NK-92 (cell line): ENCODE data around the gene MRPS34.

ENCODE experiments used
- DNase-seq: peaks from one replicate; lab custom pipeline; 2025; ENCODE audit not compliant: unreplicated experiment; lab: John Stamatoyannopoulos, UW

MRPS34 gene

DNA sequence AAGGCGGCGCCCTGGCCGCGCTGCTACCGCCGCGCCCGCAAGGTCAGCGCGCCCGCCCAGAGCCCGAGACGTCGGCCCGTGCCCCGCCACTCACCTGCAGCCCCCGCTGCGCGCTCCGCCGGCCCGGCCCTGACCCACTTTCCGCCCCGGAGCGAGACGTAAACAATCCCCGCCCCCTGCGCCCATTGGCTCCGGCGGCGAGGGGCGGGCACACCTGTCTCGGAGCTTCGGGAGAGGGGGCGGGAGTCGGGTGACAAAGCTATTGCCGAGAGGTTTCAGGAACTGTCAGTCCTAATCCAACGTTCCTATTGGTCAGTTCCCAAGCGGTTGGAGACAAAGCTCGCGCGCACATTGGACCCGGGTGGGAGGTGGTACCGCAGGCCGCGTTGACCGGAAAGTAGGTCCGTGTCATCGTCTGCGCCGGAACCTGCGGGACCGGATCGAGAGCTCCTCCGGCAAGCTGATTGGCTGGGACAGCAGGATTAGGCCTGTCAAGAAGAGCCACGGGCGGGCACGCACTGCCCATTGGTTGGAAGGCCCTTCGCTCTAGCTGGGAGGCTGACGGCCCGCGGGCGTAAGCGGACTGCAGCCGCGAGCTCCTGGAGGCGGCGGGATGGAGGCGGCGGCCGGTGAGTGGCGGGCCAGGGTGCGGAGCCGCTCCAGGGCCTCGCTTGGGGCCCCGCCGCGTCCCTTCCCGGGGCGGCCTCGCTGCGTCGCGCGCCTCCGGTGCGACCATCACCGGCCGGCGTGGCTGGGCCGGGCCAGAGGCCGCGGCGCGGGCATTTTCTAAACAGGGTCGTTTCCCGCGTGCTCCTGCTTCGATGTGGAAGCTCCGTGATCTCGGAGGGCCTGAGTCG is 9.7 kb upstream of the MRPS34 start, which contains the start of the genes NUBP2 and SPSB3:
Gene NUBP2, plus strand, starts transcription at position 553 of the 857 bp plus-strand sequence. Its CDS starts 61 bp downstream, at position 614.
Gene SPSB3, minus strand, starts transcription at position 164 of the 857 bp plus-strand sequence. CDS start 1,088 bp downstream, outside the sequence.
- peak; percentile 85 for DNase-seq

DNA sequence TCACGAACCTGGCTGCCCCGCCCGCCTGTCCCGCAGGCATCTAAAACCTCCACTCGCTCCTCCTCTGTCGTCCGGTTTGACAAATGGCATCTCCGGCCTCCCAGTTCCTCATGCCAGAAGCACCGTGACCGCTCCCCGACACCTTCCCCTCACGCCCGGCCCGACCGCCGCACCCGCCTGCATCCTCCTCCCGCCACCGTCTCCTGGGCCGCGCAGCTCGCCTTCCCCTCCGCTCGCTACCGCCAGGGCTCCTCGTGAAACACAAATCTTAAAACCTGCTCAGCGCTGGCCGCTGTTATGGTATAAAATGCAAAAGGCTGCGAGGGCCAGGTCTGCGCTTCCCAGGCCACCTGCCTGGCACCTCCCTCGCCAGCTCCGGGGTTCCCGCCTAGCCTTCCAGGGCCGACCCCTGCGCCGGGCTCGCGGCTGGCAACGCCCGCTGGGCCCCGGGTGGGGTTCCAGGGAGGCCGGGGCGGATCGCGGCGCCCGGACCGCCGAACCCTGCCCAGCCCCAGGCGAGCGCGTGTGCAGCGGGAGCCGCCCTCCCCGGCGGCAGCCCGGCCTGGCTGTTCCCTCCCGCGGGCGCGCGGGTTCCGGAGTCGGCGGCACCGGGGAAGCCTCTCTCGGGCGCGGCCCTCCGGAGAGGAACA is 8.9 kb upstream of the MRPS34 start:
- no peak for DNase-seq

DNA sequence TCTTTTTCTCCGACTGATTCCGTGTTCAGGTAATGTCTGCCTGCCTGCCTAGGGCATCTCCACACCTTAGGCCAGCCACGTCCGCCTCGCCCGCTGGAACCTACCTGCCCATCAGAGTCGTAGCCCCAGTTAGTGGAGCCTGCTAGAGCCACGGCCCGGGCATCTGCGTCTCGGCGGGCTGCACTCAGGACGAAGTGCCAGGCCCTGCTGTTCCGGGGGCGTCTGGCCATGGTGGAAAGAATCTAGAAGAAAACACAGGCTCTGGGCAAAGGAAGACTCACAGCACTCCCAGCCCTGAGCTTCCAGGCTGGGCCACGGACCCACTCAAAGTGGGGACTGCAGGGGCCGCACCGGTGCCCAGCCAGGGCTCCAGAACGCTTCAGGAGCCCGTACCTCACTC is 8.3 kb upstream of the MRPS34 start:
- no peak for DNase-seq

DNA sequence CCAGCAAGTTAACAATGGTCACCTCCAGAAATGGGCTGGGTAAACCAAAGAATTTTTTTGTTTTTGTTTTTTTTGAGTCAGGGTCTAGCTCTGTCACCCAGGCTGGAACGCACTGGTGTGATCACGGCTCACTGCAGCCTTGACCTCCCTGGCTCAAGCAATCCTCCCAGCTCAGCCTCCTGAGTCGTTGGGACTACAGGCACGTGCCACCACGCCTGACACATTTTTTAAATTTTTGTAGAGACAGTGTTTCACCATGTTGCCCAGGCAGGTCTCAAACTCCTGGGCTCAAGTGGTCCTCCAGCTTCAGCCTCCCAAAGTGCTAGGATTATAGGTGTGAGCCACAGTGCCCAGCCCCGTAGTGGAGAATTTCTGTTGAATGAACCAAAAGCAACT is 7.7 kb upstream of the MRPS34 start:
- no peak for DNase-seq

DNA sequence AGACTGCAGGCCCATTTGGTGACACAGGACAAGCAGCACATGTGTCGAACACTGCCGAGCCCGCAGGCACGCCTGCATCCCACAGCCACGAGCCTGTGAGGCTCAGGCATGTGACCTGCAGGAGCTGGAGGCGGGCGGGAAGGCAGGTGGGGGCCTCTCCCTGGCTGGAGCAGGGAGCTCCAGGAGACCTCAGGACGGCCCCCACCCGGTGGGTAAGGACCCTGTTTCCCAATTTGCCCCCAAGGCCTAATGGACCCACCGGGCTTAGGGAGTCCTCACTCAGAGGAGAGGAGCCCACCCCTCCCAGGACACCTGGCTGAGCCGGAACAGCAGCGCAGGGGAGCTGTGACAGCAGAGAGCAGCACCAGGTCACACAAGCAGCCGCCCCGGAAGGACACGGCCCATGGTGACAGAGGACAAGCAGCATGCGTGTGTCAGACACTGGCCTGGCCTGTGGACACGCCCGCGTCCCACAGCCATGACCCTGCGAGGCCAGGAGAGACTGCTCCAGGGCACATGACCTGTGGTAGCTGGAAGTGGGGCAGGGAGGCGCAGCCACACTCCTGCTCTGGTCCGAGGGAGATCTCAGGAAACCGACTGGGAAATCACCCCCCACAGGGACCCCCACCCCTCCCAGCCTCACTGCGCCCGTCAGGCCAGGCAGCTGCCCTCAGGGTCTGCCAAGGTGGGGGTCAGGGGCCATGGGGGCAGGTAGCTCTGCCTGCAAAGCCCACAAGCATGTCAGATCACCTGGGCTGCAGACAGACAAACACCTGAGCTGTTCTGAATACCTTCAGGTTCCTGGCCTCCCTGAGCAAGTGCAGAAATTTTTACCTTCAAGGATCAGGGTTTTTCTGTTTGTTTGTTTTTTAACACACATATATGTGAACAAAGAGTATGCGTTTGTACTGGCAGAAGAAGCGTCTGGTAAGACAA is 7.1 kb upstream of the MRPS34 start:
- no peak for DNase-seq

DNA sequence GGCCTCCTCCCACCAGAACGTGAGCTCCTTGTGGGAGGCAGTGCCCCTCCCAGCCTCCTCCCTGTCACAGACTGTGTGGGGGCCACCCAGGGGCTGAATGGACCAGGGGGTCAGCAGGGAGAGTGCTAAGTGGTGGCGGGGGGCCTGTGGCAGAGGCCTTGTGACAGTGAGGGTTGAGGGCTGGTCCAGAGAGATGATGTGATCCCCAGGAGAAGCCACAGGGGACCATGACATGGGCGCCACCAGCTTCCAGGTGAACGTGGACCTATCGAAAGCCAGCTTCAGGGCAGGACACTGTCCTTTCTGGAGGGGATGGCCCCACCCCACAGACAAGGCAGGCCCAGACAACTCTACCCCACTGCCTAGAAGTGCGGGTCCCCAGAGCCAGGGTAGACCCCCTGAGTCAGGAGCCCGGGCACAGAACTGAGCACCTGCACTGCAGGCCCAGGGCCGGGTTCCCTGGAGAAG is 6.3 kb upstream of the MRPS34 start:
- DNase-seq = no peak

DNA sequence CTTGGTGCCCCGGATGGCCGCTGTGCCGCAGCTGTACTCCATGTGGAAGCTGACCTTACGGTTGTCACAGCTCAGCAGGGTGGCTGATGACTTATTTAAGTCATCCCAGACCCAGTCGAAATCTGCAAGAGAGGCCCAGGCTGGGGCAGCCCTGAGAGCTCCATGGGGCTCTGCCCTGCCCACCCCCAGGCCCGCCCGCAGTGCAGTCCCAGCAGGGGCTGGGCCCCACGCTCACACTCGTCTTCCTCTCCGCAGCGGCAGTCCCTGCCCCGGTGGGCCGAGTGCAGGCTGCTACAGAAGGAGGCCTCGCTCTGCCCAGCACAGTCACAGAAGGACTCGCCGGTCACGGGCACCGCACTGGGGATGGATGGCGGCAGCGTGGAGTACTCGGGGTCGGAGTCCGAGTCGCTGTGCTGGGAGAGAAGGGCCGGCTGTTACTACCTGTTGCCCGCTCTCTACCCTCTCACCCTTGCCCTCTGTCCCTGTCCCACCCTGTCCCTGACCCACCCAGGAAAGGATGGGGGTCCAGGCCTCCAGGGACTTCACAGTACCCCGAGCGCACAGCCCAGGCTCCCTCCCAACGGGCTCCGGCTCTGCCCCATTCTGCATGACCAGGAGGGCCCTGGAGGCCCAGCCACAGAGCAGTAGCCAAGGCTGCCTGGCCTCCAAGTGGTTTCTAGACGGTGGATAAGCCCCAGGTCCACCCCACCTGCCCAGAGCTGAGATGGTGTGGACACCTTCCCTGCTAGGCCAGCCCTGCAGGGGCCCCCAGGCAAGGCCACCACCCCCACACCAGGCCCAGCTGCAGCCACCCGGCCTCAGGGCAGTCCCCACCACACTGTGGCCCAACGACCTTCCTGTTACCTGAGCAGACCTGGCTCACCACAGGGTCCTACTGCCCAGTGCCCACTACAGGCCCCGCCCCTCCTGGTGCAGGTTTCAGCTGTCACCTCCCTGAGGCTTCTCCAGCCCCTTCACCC is 5.6 kb upstream of the MRPS34 start:
- DNase-seq = no peak

DNA sequence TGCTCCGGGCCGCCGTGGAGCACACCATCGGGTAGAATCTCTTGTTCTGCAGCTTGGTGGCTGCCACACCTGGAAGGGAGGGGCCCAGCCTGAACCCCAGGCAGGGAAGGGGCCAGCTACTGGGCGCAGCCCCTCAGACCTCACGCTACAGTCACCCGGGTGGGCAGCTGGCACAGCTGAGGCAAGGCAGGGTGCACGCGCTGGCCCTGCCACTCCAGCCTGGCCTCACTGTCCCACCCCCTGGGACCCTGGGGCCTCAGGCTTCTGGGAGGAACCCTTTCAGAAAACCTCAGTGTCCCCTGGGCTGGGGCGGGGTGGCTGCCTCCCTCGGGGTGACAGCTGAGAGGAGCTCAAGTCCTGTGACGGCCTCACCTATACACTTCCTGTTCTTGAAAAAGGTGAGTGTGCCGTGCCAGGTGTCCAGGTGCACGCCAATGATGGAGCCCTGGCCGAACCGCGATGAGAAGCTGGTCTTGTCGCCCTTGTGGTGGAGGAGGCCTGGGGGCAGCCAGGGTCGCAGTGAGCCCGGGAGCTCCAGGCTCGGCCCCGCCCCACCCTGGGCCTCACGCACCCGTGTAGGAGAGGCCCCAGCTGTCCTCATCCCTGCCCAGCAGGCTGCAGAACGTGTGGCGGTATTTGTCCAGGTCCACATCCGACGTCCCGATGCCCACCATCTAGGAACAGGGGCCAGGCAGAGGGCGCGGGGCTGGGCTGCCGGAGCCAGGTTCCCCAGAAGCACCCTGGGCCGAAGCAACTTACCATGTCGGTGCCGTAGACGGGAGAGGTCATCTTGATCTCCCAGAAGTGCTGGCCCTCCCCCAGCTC is 4.7 kb upstream of the MRPS34 start:
- no peak for DNase-seq

DNA sequence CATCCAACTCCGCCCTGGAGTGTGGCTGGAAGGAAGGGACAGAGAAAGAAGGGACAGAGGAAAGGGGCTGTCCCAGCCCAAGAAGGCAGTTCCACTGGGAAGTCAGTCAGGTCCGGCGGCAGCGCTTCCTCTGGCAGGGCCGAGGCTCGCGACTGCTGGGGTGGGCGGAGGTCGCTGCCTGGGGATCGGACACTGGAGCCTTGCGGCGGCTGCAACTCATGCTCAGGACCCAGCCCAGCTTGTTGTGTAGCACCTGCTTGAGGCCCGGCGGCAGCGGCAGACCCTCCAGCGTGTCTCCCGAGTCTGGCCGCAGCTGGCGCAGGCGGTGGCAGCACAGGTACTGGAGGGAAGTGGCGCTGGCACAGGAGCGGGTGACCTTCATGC is 4.0 kb upstream of the MRPS34 start:
- no peak for DNase-seq

DNA sequence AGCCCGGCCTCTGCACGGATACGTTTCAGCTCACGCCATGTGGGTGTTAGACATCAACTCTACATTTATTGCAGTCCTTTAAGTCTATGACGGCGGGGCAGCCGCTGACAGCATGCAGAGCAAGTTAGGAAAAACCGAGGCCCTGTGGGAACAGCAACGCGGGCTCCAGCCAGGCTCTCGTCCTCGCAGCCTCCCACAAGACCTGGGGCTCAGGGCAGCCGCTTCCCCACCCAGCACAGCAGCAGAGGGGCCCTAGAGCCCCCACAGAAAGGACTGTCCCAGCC is 3.7 kb upstream of the MRPS34 start:
- DNase-seq = no peak

DNA sequence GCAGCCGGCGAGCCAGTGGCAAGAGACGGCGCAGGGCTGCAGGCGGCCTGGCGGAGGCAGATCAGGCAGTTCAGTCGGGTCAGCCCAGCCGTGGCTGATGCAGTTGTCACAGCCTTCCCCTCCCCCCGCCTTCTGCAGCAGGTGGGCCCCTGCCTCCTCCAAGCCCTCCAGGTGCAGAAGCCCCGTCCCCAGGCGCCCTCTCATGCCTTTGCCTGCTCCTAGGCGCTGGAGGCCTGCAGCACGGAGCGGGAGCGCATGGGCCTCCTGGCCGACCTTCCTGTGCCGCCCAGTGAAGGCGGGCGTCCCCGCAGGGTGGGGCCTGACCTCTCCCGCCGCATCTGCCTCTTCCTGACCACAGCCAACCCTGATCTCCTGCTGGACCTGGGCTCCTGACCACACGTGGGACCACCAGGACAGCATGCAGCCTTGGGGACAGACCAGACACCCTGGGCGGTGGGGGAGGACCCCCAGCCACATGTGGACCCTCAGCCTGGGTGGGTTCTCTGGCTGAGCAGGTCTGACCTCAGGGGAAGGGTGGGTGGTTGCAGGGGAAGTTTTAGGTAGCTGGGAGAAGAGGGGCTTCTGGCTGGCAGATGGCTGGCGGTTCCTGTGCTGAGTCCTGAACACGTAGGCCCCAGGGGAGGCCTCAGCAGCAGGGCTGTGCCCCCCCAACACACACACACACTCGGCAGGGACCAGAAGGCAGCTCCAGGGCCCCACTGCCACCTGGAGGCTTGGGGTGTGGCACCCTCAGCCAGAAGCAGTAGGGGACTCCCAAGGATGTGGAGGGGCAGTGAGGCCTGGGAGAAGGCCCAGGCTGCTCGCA is 3.1 kb upstream of the MRPS34 start:
- no peak for DNase-seq

DNA sequence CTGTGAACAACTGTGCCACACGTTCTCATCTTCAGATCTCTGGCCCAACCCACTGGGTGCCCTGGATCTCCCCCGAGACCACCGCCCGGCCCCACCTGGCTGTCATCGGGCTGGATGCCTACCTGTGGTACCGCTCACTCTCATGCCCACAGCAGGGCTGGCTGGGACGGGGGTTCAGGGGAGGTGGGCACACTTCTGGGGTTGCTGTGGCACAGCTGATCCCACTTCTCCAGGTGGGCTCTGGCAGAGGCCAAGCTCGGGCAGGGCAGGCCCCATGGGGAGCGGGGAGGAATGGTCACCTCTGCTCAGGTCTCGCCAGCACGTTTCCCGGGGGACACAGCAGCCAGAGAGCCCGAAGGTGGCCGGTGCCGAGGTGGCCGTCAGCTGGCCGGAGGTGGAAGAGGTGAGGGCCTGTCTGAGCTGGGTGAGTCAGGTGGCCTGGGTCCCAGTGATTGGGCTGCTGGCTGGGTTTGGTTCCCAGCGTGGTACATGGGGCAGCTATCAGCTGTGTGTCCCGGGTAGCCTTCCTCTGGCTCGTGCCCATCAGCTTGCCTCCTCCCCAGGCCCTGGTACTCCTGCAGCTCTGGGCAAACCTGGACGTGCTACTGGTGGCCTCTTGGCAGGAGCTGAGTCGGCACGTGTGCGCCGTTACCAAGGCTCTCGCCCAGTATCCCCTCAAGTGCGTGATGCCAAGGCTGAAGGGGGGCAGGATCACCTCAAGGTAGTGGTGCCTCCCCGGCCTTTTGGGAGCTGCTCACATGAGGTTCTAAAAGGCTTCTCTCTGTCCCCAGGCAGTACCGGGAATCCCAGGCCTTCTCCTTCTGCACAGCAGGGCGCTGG is 2.3 kb upstream of the MRPS34 start:
- no peak for DNase-seq

DNA sequence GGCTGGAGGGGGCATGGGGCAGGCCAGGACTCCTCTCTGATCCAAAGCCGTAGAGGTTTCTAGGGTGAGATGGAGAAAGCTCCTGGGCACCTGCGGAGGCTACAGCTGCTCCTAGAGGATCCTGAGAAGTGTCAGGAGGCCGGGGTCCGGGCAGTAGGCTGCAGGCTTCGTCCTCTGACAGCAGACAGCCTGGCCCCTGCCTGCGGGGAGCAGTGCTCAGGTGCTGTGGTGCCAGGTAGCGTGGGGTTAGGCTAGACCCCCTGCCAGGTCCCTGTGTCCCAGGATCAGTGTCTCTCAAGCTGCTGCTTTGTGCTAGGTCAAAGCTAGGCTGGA is 1.5 kb upstream of the MRPS34 start:
- DNase-seq = no peak

DNA sequence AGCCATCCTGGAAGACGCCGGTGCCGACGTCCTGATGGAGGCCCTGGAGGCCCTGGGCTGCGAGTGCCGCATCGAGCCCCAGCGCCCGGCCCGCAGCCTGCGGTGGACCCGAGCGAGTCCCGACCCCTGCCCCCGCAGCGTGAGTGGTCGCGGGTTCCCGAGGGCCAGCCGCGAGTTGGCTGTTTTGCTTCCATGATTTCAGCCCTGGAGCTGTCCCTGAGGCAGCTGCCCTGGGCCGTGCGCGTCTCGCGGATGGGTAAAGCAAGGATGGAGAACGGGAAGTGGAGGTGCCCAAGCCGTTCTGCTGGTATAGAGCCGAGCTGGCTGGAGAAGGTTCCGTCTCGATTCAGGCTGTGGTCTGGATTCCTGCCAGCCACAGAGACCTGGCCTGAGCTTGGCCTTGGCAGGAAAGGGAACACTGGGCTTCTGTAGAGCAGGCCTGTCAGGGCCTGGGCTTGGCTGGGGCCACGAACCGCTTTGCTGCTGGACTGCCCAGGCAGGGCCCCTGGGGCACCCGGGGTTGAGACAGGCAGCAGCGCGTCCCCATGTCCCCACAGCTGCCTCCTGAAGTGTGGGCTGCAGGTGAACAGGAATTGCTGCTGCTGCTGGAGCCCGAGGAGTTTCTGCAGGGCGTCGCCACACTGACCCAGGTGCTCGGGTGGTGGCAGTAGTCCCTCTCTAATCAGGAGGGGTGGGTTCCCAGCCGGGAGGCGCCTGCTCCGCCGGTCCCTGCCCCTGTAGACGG is 941 bp upstream of the MRPS34 start:
- no peak for DNase-seq

DNA sequence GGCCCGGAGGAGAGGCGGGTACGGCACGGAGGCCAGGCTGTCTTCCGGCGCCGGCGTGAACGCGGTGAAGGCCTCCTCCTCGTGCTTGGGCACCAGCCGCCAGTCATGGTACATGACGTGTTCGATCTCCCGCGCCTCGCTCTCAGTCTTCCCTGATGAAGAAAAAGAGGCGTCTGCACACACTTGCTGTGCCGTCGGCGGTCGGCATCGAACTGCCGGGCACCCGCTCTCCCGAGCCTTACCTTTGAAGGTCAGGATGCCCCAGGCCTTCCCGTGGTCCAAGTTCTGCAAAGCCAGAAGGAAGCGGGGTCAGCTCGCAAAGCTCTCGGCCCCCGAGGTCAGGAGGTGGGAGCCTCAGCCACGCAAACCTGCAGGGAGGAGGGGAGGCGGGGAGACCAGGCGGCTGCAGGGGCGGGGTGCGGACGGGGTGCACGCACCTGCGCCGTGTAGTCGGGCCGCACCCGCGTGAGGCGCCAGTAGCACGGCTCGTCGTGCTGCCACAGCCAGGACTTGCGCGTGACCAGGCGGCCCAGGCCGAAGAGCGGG is 499 bp downstream of the MRPS34 start, which contains the start of gene EME2:
Gene EME2, plus strand, starts transcription at position 449 of the 546 bp plus-strand sequence. CDS start 418 bp downstream, outside the sequence.
- no peak for DNase-seq

DNA sequence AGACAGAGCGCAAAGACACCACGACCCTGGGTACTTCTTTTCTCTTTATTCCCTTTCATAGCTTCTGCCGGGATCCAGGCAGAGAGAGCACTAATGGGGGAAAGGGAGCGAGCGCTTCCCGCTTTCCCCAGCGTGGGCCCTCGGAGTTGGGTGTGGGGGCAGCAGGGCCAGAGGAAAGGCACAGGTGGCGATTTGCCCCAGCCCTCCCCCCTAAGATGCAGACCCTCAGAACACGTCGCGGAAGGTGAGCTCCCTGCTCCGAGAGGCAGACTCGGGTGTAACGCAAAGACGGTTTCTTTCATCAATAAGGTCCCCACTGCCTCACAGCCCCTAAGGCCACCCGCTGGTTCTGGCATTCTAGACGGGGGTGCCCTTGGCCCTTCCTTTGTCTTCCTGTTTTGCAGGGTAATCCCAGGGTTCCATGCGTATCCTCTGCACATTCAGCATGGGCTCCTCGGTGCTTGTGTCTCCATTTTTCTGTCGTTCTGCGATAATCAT is 1.0 kb downstream of the MRPS34 start:
- no peak for DNase-seq
